Activated CD8-positive, alpha-beta T cell treated with anti-CD3 and anti-CD28 coated beads, Interleukin-2, amount 10 ng/mL, durations not matched to agents 7 days and 5 days (primary cell): Measurements from ENCODE around the gene GSTA3. TPM values are rescaled to one million over a fixed set of nuclear protein-coding genes. Genes with fewer than 3 reads are reported as not detected.
"Not testable (repeated sequence)": the region's sequence is repeated elsewhere in the genome, so short reads cannot be mapped to it uniquely, and the experiment has no call there.

Source experiments
- ATAC-seq: fragments of 150-1000 bp; cut with Tn5 transposase; one replicate; pipeline ENCODE4 v1.10.0; 2021; ENCODE audit warnings: moderate library complexity
- CTCF ChIA-PET: fragments of 350-600 bp; sonication (Branson Sonifier 250); formaldehyde crosslinking; loops from one replicate; lab custom pipeline; 2021; ENCODE audit warnings: antibody characterized with exemption; lab: Charles Lee
- POLR2A ChIA-PET: fragments of 350-600 bp; sonication (Branson Sonifier 250); formaldehyde crosslinking; loops from one replicate; lab custom pipeline; 2021; ENCODE audit warnings: antibody characterized with exemption; lab: Charles Lee
- DNase-seq: peaks from one replicate; pipeline ENCODE4 v3.0.0-alpha.2; 2020
- H3K27ac Mint-ChIP-seq: one replicate; pipeline ENCODE4 v1.8.0; 2021; ENCODE audit warnings: mild to moderate bottlenecking, mixed read lengths
- H3K27me3 Mint-ChIP-seq: one replicate; pipeline ENCODE4 v1.8.0; 2021; ENCODE audit warnings: low read depth, mixed read lengths
- H3K36me3 Mint-ChIP-seq: one replicate; pipeline ENCODE4 v1.8.0; 2021; ENCODE audit warnings: low read depth, mixed read lengths
- H3K4me1 Mint-ChIP-seq: one replicate; pipeline ENCODE4 v1.8.0; 2021; ENCODE audit warnings: low read depth, mixed read lengths
- H3K4me3 Mint-ChIP-seq: one replicate; pipeline ENCODE4 v1.8.0; 2021; ENCODE audit warnings: mild to moderate bottlenecking, mixed read lengths
- H3K9me3 Mint-ChIP-seq: one replicate; pipeline ENCODE4 v1.8.0; 2022; ENCODE audit warnings: mixed read lengths; ENCODE audit not compliant: insufficient read depth
- total RNA-seq, 2 experiments: library from RNA; stranded (reverse); gene quantifications; one replicate each; pipeline ENCODE4 v1.2.3, GENCODE V29; 2021

GSTA3 gene
- total RNA-seq, result not detected

GRCh38 chr6:52909531-52909930, at the start of gene GSTA3:
Gene GSTA3 (minus strand): TSS chr6:52909698. CDS start chr6:52905834, 3,864 bp downstream.
- H3K4me1 Mint-ChIP-seq, result no peaks in the 10 kb centered on the region
- H3K36me3 Mint-ChIP-seq, result no peaks in the 10 kb centered on the region
- no peak for ATAC-seq
- no peaks in the 10 kb centered on the region for H3K9me3 Mint-ChIP-seq
- no peak within 1 kb of the TSS for H3K27ac Mint-ChIP-seq
- H3K4me3 Mint-ChIP-seq, result no peak within 1 kb of the TSS
- H3K27me3 Mint-ChIP-seq, result peaks cover 4% of the 10 kb centered on the region
- no peak for DNase-seq
- CTCF ChIA-PET, result no interaction called here
- POLR2A ChIA-PET, result no interaction called here

- no peaks in the 10 kb centered on the region for H3K36me3 Mint-ChIP-seq
- CTCF ChIA-PET, result no interaction called here
- no peaks in the 10 kb centered on the region for H3K4me1 Mint-ChIP-seq
- H3K9me3 Mint-ChIP-seq, result no peaks in the 10 kb centered on the region
- H3K27me3 Mint-ChIP-seq, result peaks cover 3% of the 10 kb centered on the region
- POLR2A ChIA-PET, result no interaction called here
- no peak overlapping the region for H3K4me3 Mint-ChIP-seq
- DNase-seq (no peak), ATAC-seq (no peak)
- H3K27ac Mint-ChIP-seq, result no peak overlapping the region
These were observed 49.2 kb upstream of the GSTA3 start for GRCh38 chr6:52958546-52959255.

- H3K4me3 Mint-ChIP-seq, result no peak overlapping the region
- H3K27ac Mint-ChIP-seq, result no peak overlapping the region
- H3K36me3 Mint-ChIP-seq, result no peaks in the 10 kb centered on the region
- POLR2A ChIA-PET, result no interaction called here
- CTCF ChIA-PET, result no interaction called here
- ATAC-seq (no peak), DNase-seq (no peak)
- H3K9me3 Mint-ChIP-seq, result no peaks in the 10 kb centered on the region
- H3K27me3 Mint-ChIP-seq, result peaks cover 3% of the 10 kb centered on the region
- no peaks in the 10 kb centered on the region for H3K4me1 Mint-ChIP-seq
These were observed 46.4 kb upstream of the GSTA3 start for GRCh38 chr6:52955871-52956270.

GRCh38 chr6:52953911-52954839, 44.7 kb upstream of the GSTA3 start:
- POLR2A ChIA-PET, result no interaction called here
- no peaks in the 10 kb centered on the region for H3K9me3 Mint-ChIP-seq
- peaks cover 8% of the 10 kb centered on the region for H3K27me3 Mint-ChIP-seq
- no peak for DNase-seq
- H3K27ac Mint-ChIP-seq, result no peak overlapping the region
- no peaks in the 10 kb centered on the region for H3K4me1 Mint-ChIP-seq
- no peak for ATAC-seq
- CTCF ChIA-PET, result no interaction called here
- no peaks in the 10 kb centered on the region for H3K36me3 Mint-ChIP-seq
- no peak overlapping the region for H3K4me3 Mint-ChIP-seq

- ATAC-seq, result no peak
- Mint-ChIP-seq H3K36me3 (no peaks in the 10 kb centered on the region), H3K4me1 (no peaks in the 10 kb centered on the region), H3K9me3 (no peaks in the 10 kb centered on the region), H3K27me3 (peaks cover 18% of the 10 kb centered on the region), H3K27ac (no peak overlapping the region), H3K4me3 (no peak overlapping the region)
- CTCF ChIA-PET, result no interaction called here
- POLR2A ChIA-PET, result no interaction called here
- DNase-seq, result no peak
These were observed 36.8 kb upstream of the GSTA3 start for GRCh38 chr6:52946306-52946705.

- ATAC-seq, POLR2A ChIA-PET, CTCF ChIA-PET, H3K27ac Mint-ChIP-seq, H3K9me3 Mint-ChIP-seq, H3K36me3 Mint-ChIP-seq, DNase-seq, H3K4me1 Mint-ChIP-seq, H3K4me3 Mint-ChIP-seq: not testable (repeated sequence)
- H3K27me3 Mint-ChIP-seq, result peaks cover 17% of the 10 kb centered on the region
These were observed 33.3 kb upstream of the GSTA3 start for GRCh38 chr6:52942821-52943220.

- ATAC-seq (no peak), DNase-seq (no peak)
- no peak overlapping the region for H3K4me3 Mint-ChIP-seq
- H3K36me3 Mint-ChIP-seq, result no peaks in the 10 kb centered on the region
- peaks cover 1% of the 10 kb centered on the region for H3K4me1 Mint-ChIP-seq
- ChIA-PET CTCF (no interaction called here), POLR2A (no interaction called here)
- no peaks in the 10 kb centered on the region for H3K9me3 Mint-ChIP-seq
- no peak overlapping the region for H3K27ac Mint-ChIP-seq
- peaks cover 17% of the 10 kb centered on the region for H3K27me3 Mint-ChIP-seq
These were observed 32.7 kb upstream of the GSTA3 start for GRCh38 chr6:52942221-52942620.

- Mint-ChIP-seq H3K27me3 (peaks cover 10% of the 10 kb centered on the region), H3K4me1 (peaks cover 6% of the 10 kb centered on the region), H3K36me3 (no peaks in the 10 kb centered on the region), H3K27ac (no peak overlapping the region), H3K9me3 (no peaks in the 10 kb centered on the region), H3K4me3 (no peak overlapping the region)
- no peak for ATAC-seq
- ChIA-PET POLR2A (interaction anchor here (0.8 kb wide), 1 partner anchor 12 kb away, joined by 3 read pairs; no protein-coding TSS in a partner anchor), CTCF (no interaction called here)
- no peak for DNase-seq
These were observed 28.4 kb upstream of the GSTA3 start for GRCh38 chr6:52937908-52938307.

GRCh38 chr6:52933778-52934177, 24.3 kb upstream of the GSTA3 start:
- no peak overlapping the region for H3K27ac Mint-ChIP-seq
- DNase-seq, result no peak
- H3K4me1 Mint-ChIP-seq, result peaks cover 6% of the 10 kb centered on the region
- no peaks in the 10 kb centered on the region for H3K9me3 Mint-ChIP-seq
- CTCF ChIA-PET, result no interaction called here
- no peak for ATAC-seq
- POLR2A ChIA-PET, result no interaction called here
- no peaks in the 10 kb centered on the region for H3K36me3 Mint-ChIP-seq
- peaks cover 8% of the 10 kb centered on the region for H3K27me3 Mint-ChIP-seq
- no peak overlapping the region for H3K4me3 Mint-ChIP-seq

GRCh38 chr6:52931351-52931750, 21.9 kb upstream of the GSTA3 start:
- ChIA-PET POLR2A (no interaction called here), CTCF (no interaction called here)
- Mint-ChIP-seq H3K4me3 (no peak overlapping the region), H3K27ac (no peak overlapping the region), H3K27me3 (peaks cover 5% of the 10 kb centered on the region), H3K9me3 (no peaks in the 10 kb centered on the region), H3K36me3 (no peaks in the 10 kb centered on the region), H3K4me1 (no peaks in the 10 kb centered on the region)
- no peak for DNase-seq
- ATAC-seq, result no peak

GRCh38 chr6:52929321-52930164, 20.0 kb upstream of the GSTA3 start:
- Mint-ChIP-seq H3K36me3 (no peaks in the 10 kb centered on the region), H3K27ac (no peak overlapping the region), H3K27me3 (peaks cover 6% of the 10 kb centered on the region), H3K4me1 (no peaks in the 10 kb centered on the region), H3K9me3 (no peaks in the 10 kb centered on the region), H3K4me3 (no peak overlapping the region)
- POLR2A ChIA-PET, result no interaction called here
- ATAC-seq (no peak), DNase-seq (no peak)
- CTCF ChIA-PET, result no interaction called here
